GM21423 (cell line): Measurements from ENCODE around the gene AMFR.

Experiments used
- ATAC-seq: cut with Tn5 transposase; IDR thresholded peaks from one replicate; pipeline ENCODE4 v1.9.1; 2021; ENCODE audit warnings: mild to moderate bottlenecking, moderate library complexity; ENCODE audit not compliant: unreplicated experiment

The AMFR gene

GRCh38 chr16:56425439-56425832, at the start of gene AMFR:
Gene AMFR (minus strand): TSS chr16:56425545. CDS start chr16:56425327, 218 bp downstream.
- peak; percentile 78 for ATAC-seq

GRCh38 chr16:56470666-56471065, 45.3 kb upstream of the AMFR start:
- no peak for ATAC-seq

- no peak for ATAC-seq
These were observed 44.9 kb upstream of the AMFR start for GRCh38 chr16:56470232-56470631.

DNA sequence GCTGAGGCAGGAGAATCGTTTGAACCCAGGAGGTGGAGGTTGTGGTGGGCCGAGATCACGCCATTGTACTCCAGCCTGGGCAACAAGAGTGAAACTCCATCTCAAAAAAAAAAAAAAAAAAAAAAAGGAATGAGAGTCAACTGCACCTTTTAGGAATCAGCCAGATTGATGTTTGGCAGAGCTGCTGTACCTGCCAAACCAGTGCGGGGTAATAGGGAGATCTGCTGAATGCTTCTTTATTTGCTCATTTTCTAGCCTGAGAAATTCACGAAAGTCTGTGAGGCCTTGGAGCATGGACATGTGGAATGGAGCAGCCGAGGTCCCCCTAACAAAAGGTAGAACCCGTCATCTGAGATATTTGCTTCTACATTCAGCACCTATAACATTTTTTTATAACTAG, 44.4 kb upstream of the AMFR start:
- ATAC-seq = no peak

DNA sequence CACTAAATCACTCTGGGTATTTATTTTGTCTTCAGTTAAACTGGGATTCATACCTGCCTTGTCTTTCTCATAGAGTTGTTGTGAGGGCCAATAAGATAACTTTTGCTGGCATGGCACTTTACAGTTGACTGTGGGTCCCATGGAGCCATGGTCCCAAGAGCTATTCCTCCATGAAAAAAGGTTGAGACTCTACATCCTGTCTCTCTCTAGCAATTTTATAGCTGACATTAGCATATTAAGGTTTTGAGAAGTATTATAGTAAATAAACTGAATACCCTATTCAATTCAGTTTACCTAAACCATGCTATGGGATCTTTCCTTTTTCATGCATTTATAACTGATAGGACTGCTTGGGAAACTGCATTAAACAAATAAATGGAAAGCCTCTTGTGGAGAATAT, 43.5 kb upstream of the AMFR start:
- no peak for ATAC-seq

GRCh38 chr16:56466344-56466743, 41.0 kb upstream of the AMFR start:
- no peak for ATAC-seq

DNA sequence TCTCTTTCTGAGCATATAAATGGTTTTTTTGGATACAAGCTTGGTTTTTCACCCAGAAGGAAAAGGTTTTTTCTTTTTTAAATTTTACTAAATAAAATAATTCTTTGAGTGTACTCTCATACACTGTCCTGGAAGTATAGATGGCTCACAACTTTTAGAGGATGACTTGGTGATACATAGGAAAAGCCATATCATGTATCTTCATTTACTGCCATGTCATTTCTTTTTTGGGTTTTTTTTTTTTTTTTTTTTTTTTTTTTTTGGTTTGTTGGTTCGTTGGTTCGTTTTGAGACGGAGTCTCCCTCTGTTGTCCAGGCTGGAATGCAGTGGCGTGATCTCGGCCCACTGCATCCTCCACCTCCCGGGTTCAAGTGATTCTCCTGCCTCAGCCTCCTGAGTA, 37.8 kb upstream of the AMFR start:
- ATAC-seq = no peak

GRCh38 chr16:56462064-56462796, 36.9 kb upstream of the AMFR start:
- ATAC-seq = no peak

GRCh38 chr16:56460101-56460500, 34.8 kb upstream of the AMFR start:
- ATAC-seq = no peak

DNA sequence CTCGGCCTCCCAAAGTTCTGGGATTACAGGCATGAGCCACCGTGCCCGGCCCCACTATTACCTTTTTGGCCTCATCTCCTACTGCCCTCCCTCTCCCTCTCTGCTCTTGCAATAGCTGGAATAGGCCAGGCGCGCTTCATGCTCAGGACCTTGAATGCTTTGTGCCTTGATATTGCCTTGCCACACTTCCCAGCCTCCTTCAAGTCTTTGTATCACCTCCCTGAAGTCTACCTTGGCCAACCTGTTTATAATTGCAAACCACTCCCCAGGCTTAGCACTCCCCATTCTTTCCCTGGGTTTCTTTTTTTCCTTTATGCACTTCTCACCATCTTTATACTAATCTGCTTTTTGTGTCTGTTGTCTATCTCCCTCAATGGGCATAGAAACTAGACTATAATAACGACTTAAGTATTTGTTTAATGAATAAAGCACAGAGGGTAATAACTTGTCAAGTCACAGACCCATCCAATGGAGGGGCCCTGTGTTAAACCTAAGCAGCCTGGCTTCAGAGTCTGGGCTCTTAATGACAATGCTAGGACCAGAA, 32.7 kb upstream of the AMFR start:
- no peak for ATAC-seq

GRCh38 chr16:56451753-56452689, 26.7 kb upstream of the AMFR start:
- peak; percentile 32 for ATAC-seq

- ATAC-seq = peak; percentile 98
These were observed 25.8 kb upstream of the AMFR start, which contains the start of the genes NUDT21 and OGFOD1 for GRCh38 chr16:56450986-56451752. Gene NUDT21 (minus strand): TSS chr16:56451332. CDS start chr16:56451202, 130 bp downstream. Gene OGFOD1 (plus strand): TSS chr16:56451554. CDS start chr16:56451613, 59 bp downstream.

- ATAC-seq = peak; percentile 24
These were observed 25.1 kb upstream of the AMFR start for GRCh38 chr16:56450275-56450985.

GRCh38 chr16:56448005-56448404, 22.7 kb upstream of the AMFR start:
- ATAC-seq = no peak

DNA sequence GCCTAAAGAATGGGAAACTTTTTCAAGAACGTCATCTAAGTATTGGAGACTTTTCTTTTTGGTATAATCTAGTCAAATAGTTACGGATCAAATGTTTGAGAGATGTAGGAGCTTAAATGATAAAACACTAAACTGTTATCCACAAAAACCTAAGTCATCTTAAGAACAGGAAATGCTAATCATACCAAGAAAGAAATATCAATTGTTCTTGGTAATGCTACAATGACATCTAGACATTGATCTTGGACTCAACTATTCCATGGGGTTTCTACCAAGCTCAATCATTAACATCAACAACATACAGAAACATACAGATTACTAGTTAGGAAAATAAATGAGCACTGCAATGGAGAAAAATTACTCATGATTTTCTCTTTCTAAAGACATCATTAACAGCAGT, 21.9 kb upstream of the AMFR start:
- no peak for ATAC-seq

- no peak for ATAC-seq
These were observed 12.7 kb upstream of the AMFR start for GRCh38 chr16:56438038-56438437.

GRCh38 chr16:56436258-56436657, 10.9 kb upstream of the AMFR start:
- no peak for ATAC-seq

- ATAC-seq = no peak
These were observed 2.7 kb upstream of the AMFR start for GRCh38 chr16:56428091-56428490.

DNA sequence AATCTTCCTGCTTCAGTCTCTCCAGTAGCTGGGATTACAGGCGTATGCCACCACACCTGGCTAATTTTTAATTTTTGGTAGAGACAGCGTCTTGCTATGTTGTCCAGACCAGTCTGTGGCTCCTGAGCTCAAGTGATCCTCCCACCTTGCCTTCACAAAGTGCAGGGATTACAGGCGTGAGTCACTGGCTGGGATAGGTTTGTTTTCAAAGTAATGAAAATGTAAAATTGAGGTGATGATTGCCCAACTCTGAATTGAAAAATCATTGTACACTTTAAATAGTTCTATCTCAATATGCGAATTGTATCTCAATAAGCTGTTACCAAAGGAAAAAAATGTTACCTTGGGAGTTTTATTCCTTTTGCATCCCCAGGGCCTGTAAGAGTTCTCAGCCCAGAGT, 1.2 kb upstream of the AMFR start:
- no peak for ATAC-seq

DNA sequence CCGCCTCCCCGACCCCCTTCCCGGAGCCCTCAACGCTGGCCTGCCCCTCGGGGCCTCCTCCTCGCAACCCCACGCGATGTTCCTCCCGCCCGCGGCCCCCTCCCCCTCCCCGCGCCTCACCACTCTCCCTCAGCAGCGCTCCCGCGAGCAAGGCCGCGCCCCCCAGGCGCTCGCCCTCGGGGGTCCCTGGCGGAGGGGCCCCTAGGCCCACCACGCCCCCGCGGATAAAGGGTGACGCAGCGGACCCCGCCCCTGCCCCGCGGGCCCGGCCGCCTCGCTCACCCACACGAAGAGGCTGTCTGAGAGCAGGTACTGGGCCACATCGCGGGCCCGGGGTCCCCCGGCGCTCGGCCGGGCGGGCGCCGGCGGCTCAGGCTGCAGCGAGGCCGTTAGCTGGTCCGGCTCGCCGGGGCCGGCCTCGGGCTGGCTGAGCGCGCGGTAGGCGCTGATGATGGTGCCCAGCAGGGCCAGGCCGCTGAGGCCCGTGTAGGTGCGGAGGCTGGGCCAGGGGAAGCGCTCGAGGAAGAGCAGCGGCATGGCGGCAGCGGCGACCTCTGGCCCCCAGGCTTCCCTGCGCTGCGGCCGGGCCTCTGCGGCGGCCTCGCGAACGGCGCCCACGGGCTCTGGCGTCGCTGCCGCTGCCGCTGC, 430 bp downstream of the AMFR start:
- peak; percentile 32 for ATAC-seq
